GM19025 (cell line): ENCODE data around the gene CDC14B.

Experiments
- ATAC-seq: cut with Tn5 transposase; IDR thresholded peaks from one replicate; pipeline ENCODE4 v1.9.1; 2021; ENCODE audit warnings: mild to moderate bottlenecking, low read depth, moderate library complexity; ENCODE audit not compliant: unreplicated experiment

The CDC14B gene

DNA sequence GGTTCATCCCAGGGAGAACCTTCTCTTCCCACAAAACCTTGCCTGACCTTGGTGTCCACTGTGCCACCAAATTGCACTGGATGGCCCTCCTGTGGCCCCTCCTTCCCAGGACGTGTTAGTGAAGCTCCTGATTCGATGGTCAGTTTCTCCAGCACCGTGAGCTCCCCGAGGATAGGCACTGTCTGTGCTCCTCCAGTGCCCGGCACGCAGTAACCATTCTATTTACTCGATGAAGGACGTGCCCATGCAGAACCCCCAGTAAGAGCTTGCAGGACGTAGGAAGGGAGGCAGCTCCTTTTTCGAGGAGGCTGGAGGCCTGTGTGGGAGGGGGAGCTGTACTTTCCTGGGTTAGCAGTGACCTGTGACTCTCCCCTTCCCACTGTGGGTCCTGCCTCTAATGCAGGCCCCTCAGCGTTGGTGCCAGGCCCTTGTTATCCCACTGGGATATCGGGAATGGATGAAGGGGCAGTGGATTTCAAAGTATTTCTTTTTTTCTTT is 130.1 kb downstream of the CDC14B start:
- no peak for ATAC-seq

DNA sequence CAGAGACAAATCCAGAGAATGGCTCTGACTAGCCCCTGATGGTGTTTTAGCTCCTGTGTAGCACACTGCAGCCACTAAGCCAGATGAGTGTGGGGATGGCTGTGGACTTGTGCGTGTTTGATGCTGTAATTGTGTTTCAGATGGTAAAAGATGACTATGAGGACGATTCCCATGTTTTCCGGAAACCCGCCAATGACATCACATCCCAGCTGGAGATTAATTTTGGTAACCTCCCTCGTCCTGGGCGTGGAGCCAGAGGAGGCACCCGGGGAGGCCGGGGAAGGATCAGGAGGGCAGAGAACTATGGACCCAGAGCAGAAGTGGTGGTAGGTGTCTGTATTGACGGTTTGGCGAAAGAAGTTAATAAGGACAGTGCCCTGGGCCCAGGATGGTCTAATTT is 131.7 kb downstream of the CDC14B start:
- no peak for ATAC-seq

DNA sequence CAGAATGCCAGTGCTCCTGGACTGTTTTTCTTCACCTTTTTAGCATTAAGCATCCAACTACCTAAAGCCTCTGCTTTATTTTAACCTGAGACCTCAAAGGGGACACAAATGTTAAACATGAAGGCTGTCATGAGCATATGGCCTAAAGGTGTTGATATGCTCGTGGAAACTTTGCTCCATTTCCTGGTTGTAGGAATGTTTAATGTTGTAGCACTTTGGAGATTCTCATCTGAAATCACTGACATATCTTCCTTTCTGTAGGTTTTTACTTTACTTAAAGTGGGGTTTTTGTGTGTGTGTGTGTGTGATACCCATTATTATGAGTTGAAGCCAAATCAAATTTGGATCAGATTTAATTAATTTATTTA is 132.6 kb downstream of the CDC14B start:
- no peak for ATAC-seq

GRCh38 chr9:96486386-96487028 is 133.1 kb downstream of the CDC14B start:
- ATAC-seq, result no peak

- ATAC-seq, result no peak
These were observed 134.4 kb downstream of the CDC14B start for GRCh38 chr9:96485280-96485679.

DNA sequence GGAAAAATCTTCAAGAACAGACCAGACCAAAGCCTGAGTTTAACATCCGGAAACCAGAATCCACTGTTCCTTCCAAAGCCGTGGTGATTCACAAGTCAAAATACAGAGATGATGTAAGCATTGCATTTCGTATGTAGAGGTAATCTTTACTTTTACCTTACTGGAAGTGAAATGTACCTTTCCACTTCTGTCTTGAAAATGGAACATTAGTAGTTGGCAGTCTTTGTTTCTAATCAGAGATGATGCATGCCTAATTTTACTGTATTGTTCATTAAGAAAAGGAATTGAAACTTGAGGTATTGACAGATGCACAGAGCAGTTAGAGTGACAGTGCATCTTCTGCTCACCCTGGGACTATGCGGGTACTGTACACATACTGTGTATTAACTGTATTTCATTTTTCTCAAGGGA is 135.1 kb downstream of the CDC14B start:
- peak; percentile 92 for ATAC-seq

- ATAC-seq, result no peak
These were observed 135.8 kb downstream of the CDC14B start for GRCh38 chr9:96483733-96484390.

GRCh38 chr9:96483197-96483596 is 136.4 kb downstream of the CDC14B start:
- no peak for ATAC-seq

DNA sequence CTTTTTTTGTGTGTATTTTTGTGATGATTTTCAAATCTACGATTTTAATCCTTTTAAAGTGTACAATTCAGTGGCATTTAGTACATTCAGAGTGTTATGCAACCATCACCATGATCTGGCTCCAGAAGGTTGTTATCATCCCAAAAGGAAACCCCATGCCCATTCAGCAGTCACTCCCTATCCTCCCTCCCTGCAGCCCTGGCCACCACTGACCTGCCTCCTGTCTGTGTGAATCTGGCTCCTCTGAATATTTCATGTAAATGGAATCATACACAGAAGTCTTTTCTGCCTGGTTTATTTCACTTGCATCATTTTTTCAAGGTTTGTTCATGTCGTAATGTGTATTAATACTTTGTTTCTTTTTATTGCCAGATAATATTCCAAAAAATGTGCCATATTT is 137.2 kb downstream of the CDC14B start:
- no peak for ATAC-seq

GRCh38 chr9:96480736-96481135 is 138.9 kb downstream of the CDC14B start:
- no peak for ATAC-seq

DNA sequence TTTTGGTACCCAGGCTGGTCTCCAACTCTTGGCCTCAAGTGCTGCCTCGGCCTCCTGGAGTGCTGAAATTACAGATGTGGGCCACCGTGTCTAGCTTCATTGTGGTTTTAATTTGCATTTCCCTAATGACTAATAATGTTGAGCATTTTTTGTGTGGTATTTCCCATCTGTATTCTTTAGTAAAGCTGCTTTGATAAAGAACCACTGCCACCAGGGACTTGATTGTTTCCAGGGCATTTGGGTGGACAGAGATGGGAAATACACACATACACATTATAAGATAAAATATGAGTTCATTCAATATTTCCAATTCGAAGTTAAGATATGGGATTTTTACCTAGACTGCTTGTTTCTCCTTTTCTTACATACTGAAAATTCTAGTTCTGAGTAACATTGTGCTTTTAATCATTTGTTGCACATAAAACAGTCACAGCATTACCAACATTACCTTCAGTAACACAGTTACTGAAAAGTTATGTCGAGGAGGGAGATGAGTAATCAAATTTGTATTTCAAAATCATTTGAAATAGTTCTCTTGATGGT is 140.7 kb downstream of the CDC14B start:
- ATAC-seq, result peak; percentile 72

DNA sequence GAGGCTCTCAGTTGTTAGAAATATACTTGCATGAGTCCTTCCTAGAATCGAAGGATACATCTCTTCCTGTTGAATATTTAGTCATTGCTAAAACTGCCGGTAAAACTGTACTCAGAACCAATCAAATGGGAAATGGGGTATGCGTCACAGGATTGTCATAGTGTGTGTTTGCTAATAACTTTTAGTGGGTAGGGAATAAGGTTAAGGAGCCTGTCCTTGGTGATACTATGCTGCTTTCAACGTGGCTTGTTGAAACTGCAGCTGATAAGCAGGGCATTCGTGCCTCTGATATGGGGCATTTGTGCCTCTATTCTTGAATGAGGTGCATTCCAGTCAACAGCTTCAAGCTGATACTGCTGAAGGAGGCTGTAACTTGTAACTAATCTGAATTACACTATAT is 143.1 kb downstream of the CDC14B start:
- no peak for ATAC-seq

GRCh38 chr9:96476013-96476412 is 143.6 kb downstream of the CDC14B start:
- no peak for ATAC-seq

- ATAC-seq, result no peak
These were observed 151.9 kb downstream of the CDC14B start for GRCh38 chr9:96467784-96468183.

GRCh38 chr9:96464426-96464825 is 155.2 kb downstream of the CDC14B start:
- no peak for ATAC-seq

DNA sequence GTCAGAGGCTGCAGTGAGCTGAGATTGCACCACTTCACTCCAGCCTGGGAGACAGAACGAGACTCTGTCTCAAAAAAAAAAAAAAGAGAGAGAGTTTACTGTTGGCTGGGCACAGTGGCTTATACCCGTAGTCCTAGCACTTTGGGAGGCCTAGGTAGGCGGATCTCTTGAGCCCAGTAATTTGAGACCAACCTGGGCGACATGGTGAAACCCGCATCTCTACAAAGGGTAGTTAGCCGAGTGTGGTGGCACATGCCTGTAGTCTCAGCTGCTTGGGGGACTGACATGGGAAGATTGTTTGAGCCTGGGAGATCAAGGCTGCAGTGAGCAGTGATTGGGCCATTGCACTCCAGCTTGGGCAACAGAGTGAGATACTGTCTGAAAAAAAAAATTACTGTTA is 157.1 kb downstream of the CDC14B start:
- no peak for ATAC-seq

DNA sequence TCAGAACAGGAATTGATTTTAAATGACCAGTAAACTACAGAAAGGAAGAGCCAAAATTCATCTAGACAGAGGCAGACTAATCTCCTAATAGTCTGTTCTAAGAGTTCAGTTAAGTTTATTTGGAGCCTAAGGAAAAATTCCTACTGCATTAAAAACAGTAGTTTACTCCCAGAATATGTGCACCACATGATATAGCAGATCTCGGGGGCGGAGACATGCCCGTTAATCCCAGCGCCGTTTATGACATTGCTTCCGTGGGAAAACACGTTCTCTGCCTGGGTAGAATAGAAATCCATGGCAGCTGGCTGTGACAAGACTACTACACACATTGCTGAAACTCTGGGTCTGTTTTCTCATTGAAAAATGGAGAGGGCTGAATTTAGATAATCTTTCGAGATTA is 158.3 kb downstream of the CDC14B start:
- no peak for ATAC-seq

- ATAC-seq, result no peak
These were observed 158.8 kb downstream of the CDC14B start for GRCh38 chr9:96460882-96461281.

DNA sequence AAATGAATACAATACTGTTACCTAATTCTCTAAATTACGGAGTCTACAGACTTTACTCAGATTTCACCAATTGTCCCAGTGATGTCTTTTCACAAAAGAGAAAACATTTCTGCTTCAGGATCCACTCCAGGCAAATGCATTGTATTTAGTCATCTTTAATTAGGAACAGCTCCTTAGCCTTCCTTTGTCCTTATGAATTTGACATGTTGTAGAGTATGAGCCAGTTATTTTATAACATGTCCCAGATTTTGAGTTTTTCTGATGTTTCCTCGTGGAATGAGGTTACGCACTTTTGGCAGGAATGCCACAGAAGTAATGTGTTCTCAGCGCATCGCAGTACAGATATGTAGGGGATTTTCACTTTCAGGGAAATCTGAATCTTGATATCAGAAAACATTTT is 159.2 kb downstream of the CDC14B start:
- ATAC-seq, result no peak

DNA sequence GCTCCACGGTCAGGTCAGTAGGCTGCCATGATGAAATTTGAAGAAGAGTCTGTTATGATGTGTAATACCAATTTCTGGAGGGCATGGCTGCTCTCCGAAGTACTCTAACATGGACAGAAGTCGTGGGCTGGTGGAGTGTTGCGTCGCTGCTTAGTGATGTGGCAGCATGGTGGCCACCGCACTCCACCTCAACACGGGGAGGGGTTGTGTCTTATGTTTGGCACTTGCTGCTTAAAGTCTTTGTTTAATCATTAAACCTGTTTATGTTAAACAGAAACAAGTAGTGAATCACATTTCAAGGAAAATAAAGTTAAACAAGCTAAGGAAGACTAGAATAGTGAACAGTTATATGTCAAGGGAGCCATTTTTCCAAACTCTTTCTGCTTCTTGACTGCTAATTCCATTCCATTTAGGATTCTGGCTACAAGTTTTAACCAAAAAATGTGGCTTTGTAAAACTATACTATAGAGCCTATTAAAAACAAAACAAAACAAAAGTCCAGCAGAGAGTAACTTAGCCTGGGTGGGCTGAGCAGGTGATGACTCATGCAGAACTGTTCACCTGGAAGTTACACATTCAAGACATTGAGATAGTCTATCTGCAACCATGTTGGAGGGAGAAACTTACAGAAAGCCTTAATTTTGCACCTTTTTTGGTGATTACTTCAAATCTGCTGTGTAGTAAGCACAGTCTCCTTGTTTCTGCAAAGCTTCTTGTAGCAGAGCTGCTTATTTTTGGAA is 160.2 kb downstream of the CDC14B start:
- ATAC-seq, result no peak

- ATAC-seq, result no peak
These were observed 161.4 kb downstream of the CDC14B start for GRCh38 chr9:96458226-96458625.
